PC-3 (cell line): ENCODE results near the gene BACH1.

Experiments
- CTCF ChIP-seq: fragments of 300-600 bp; sonication (generic); conservative IDR thresholded peaks from 2 replicates; pipeline ENCODE4 v1.5.1; 2017; ENCODE audit warnings: antibody characterized with exemption, low read depth, mild to moderate bottlenecking, low read length
- EZH2 ChIP-seq: fragments of 300-600 bp; sonication (generic); IDR thresholded peaks from one replicate; pipeline ENCODE4 v1.6.1; 2017; ENCODE audit warnings: antibody characterized with exemption, mild to moderate bottlenecking, low read length; ENCODE audit not compliant: unreplicated experiment
- EZH2phosphoT487 ChIP-seq: fragments of 300-600 bp; sonication (generic); IDR thresholded peaks from 2 replicates; pipeline ENCODE4 v1.6.1; 2018; ENCODE audit warnings: mild to moderate bottlenecking, antibody characterized with exemption, low read length, borderline replicate concordance

GRCh38 chr21:29302359-29302875 is 3.7 kb downstream of the BACH1 start:
- TF ChIP-seq CTCF: no peak
- TF ChIP-seq EZH2phosphoT487: no peak
- TF ChIP-seq EZH2: no peak
